Heart left ventricle (tissue), 13 donors: ENCODE data around the gene SUDS3.

Experiments
- CTCF ChIP-seq, 12 donors: fragments of 200-600 bp; sonication (generic) in 4 of 12; IDR thresholded peaks; one replicate each; pipeline versions ENCODE4 v1.5.0 to v1.8.0; 2018 to 2022; ENCODE audit warnings: antibody characterized with exemption in 12 of 12, mild to moderate bottlenecking in 5 of 12
- POLR2A ChIP-seq, 2 donors: fragments of 450-650 bp; IDR thresholded peaks; one replicate each; pipeline ENCODE4 v1.6.1; 2017; ENCODE audit warnings: antibody characterized with exemption in 2 of 2, mild to moderate bottlenecking in 2 of 2, moderate library complexity in 2 of 2
- donor health status: ischemic (EF 13 %, LVEDD 7.1; RV severe dilation, severe dysfunction).
- donor health status: DM: no; HTN: yes; CAD: no.
- donor health status: DM: no; HTN: no; CAD: no.
- donor health status: ischemic (EF 25% LVEDD 6.9; RV normal size, moderate dysfunction).
- donor health status: ischemic (EF 25% LVEDD 5.7; RV mildly dilated, moderate dysfunction).
- donor health status: ischemic (EF 35%, LVEDD 5.7; RV mildly dilated, moderate dysfunction).
- donor health status: nonischemic (EF 11% LVEDD 7.7; RV severe dilation, severe dysfunction).
- donor health status: DM: yes; HTN: yes; CAD: no.
- donor health status: PGD.
- donor health status: ischemic (EF 29% LVEDD 5.4; RV normal size, mild dysfunction).
- donor health status: nonischemic (EF 23%, LVEDD 6.1; RV moderate dilation, normal function).

GRCh38 chr12:118372541-118373495 lies 3.5 kb upstream of the SUDS3 start, which contains the start of gene TAOK3:
- peak in 1 of 12 donors; percentile 18 for TF ChIP-seq CTCF (IDR thresholded peaks at IDR 0.05)
- peak; percentile 74 to 97 for TF ChIP-seq POLR2A (IDR thresholded peaks at IDR 0.05)
